Measurements from ENCODE around the gene PLBD2.

PLBD2 gene

DNA sequence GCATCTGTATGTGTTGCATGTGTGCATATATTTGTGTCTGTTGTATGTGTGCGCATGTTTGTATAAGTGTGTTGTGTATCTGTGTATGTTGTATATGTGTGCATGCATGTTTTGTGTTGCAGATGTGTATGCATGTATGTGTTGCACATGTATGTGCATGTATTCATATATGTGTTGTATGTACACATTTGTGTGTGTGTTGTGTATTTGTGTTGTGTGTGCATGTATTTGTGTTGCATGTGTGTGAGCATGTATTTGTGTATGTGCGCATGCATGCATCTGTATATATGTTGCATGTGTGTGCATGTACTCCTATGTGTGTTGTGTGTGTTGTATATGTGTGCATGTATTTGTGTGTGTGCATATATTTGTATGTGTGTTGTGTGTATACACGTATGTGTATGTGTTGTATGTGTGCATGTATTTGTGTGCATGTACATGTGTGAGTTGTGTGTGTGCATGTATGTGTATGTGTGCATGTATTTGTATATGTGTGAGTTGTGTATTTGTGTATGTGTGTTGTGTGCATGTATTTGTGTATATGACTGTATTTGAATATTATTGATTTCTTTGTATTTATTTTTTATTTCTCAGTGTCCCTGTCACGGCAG lies 40.2 kb upstream of the PLBD2 start:
- Histone ChIP-seq H3K9ac (ENCODE audit: low read depth, low read length, poor library complexity, severe bottlenecking) (no peak overlapping the region), H4K20me1 (ENCODE audit: insufficient read depth, low read length, poor library complexity, severe bottlenecking) (no peaks in the 10 kb centered on the region), H3K4me2 (ENCODE audit: low read depth, low read length, poor library complexity, severe bottlenecking) (no peak overlapping the region), H3K79me2 (ENCODE audit: insufficient read depth, low read length) (no peaks in the 10 kb centered on the region), H3K4me3 (ENCODE audit: low read length, poor library complexity, severe bottlenecking) (no peak overlapping the region), H3F3A (ENCODE audit: low read depth) (no peaks in the 10 kb centered on the region), H3K36me3 (ENCODE audit: insufficient read depth, low read length) (peaks cover 36% of the 10 kb centered on the region; the same call in 1 of the 2 replicates), H3K9me3 (ENCODE audit: insufficient read depth, low read depth, low read length) (0 out of 2 replicates have a peak, but pooled peaks cover 3% of the 10 kb centered on the region), H3K27me3 (ENCODE audit: insufficient read depth, low read length, poor library complexity, severe bottlenecking) (no peaks in the 10 kb centered on the region), H2AFZ (ENCODE audit: low read length) (no peak overlapping the region), H3K4me1 (ENCODE audit: insufficient read depth, low read length, poor library complexity, severe bottlenecking) (no peaks in the 10 kb centered on the region), H3K9me2 (replicated peaks; ENCODE audit: low read depth, low read length) (no peaks in the 10 kb centered on the region)
- TF ChIP-seq, protein P1, sequence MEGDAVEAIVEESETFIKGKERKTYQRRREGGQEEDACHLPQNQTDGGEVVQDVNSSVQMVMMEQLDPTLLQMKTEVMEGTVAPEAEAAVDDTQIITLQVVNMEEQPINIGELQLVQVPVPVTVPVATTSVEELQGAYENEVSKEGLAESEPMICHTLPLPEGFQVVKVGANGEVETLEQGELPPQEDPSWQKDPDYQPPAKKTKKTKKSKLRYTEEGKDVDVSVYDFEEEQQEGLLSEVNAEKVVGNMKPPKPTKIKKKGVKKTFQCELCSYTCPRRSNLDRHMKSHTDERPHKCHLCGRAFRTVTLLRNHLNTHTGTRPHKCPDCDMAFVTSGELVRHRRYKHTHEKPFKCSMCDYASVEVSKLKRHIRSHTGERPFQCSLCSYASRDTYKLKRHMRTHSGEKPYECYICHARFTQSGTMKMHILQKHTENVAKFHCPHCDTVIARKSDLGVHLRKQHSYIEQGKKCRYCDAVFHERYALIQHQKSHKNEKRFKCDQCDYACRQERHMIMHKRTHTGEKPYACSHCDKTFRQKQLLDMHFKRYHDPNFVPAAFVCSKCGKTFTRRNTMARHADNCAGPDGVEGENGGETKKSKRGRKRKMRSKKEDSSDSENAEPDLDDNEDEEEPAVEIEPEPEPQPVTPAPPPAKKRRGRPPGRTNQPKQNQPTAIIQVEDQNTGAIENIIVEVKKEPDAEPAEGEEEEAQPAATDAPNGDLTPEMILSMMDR (conservative IDR thresholded peaks at IDR 0.05; ENCODE audit: low read length): no peak
- TF ChIP-seq EZH2phosphoT487 (IDR thresholded peaks at IDR 0.05; ENCODE audit: borderline replicate concordance): no peak

DNA sequence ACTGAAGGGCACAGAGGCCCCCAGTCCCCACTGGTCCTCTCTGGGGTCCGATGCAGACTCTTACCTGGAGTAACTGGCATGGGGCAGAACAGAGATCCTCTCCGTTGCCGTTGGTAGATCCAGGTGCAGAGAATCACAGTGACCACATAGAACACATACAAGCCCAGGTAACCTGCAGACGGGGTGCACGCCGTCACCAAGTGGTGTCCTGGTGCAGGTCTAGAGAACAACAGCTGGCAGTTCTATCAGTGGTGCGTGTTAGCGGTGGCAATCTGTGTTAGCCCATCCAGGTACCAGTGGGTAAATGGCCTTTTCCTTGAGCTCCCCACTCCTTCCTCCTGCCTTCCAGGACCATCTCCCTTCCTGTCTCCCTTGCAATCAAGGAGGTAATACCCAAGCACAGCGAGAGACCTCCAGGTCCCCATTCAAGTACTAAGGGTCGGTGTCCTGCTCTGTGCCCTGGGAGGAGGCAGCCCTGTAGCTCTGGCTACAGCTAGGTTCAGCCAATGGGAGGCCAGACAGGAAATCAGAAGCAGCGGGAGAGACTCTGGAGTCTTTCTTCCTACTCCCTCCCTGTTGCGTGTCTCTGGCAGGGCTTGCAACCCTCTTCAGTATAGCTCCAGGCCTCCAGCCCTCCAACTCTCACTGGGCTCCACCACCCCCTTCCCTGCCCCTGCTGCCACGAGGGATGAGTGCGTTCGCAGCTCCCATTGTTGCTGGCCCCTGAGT lies 39.3 kb upstream of the PLBD2 start:
- H3K36me3 ChIP-seq (ENCODE audit: insufficient read depth, low read length): peaks cover 34% of the 10 kb centered on the region; the same call in 1 of the 2 replicates
- no peaks in the 10 kb centered on the region for H3K79me2 ChIP-seq (ENCODE audit: insufficient read depth, low read length)
- no peaks in the 10 kb centered on the region for H3K27me3 ChIP-seq (ENCODE audit: insufficient read depth, low read length, poor library complexity, severe bottlenecking)
- no peak for TF ChIP-seq EZH2phosphoT487 (IDR thresholded peaks at IDR 0.05; ENCODE audit: borderline replicate concordance)
- TF ChIP-seq, protein P1 (conservative IDR thresholded peaks at IDR 0.05; ENCODE audit: low read length): no peak
- H4K20me1 ChIP-seq (ENCODE audit: insufficient read depth, low read length, poor library complexity, severe bottlenecking): no peaks in the 10 kb centered on the region
- H3K9me3 ChIP-seq (ENCODE audit: insufficient read depth, low read depth, low read length): 0 out of 2 replicates have a peak, but pooled peaks cover 3% of the 10 kb centered on the region
- H3K9ac ChIP-seq (ENCODE audit: low read depth, low read length, poor library complexity, severe bottlenecking): no peak overlapping the region
- no peaks in the 10 kb centered on the region for H3K9me2 ChIP-seq (replicated peaks; ENCODE audit: low read depth, low read length)
- H2AFZ ChIP-seq (ENCODE audit: low read length): no peak overlapping the region
- H3K4me3 ChIP-seq (ENCODE audit: low read length, poor library complexity, severe bottlenecking): no peak overlapping the region
- no peaks in the 10 kb centered on the region for H3K4me1 ChIP-seq (ENCODE audit: insufficient read depth, low read length, poor library complexity, severe bottlenecking)
- H3F3A ChIP-seq (ENCODE audit: low read depth): no peaks in the 10 kb centered on the region
- no peak overlapping the region for H3K4me2 ChIP-seq (ENCODE audit: low read depth, low read length, poor library complexity, severe bottlenecking)

DNA sequence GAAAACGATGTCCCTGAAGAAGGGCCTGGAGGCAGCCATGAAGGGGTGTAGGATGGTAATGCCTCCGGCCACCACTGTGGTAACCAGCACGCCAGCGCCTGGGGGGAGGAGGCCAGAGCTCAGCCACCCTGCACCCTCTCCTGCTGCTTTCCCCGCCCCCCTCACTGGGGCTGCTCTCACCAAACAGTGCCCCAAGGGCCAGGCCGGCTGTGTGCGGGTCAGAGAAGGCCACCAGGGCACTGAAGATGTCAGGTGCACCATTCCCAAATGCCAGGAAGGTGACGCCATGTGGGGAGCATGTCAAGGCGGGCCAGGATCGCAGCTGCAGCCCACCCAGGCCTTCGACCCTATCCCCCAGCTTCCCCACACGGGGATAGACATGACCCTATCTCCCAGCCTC lies 38.0 kb upstream of the PLBD2 start:
- H4K20me1 ChIP-seq (ENCODE audit: insufficient read depth, low read length, poor library complexity, severe bottlenecking): no peaks in the 10 kb centered on the region
- 0 out of 2 replicates have a peak, but pooled peaks cover 3% of the 10 kb centered on the region for H3K9me3 ChIP-seq (ENCODE audit: insufficient read depth, low read depth, low read length)
- H3F3A ChIP-seq (ENCODE audit: low read depth): no peaks in the 10 kb centered on the region
- H3K9me2 ChIP-seq (replicated peaks; ENCODE audit: low read depth, low read length): no peaks in the 10 kb centered on the region
- no peaks in the 10 kb centered on the region for H3K4me1 ChIP-seq (ENCODE audit: insufficient read depth, low read length, poor library complexity, severe bottlenecking)
- H3K27me3 ChIP-seq (ENCODE audit: insufficient read depth, low read length, poor library complexity, severe bottlenecking): no peaks in the 10 kb centered on the region
- TF ChIP-seq, protein P1 (conservative IDR thresholded peaks at IDR 0.05; ENCODE audit: low read length): no peak
- TF ChIP-seq EZH2phosphoT487 (IDR thresholded peaks at IDR 0.05; ENCODE audit: borderline replicate concordance): no peak
- H3K79me2 ChIP-seq (ENCODE audit: insufficient read depth, low read length): no peaks in the 10 kb centered on the region
- no peak overlapping the region for H3K4me3 ChIP-seq (ENCODE audit: low read length, poor library complexity, severe bottlenecking)
- no peak overlapping the region for H3K9ac ChIP-seq (ENCODE audit: low read depth, low read length, poor library complexity, severe bottlenecking)
- peaks cover 30% of the 10 kb centered on the region; the same call in 1 of the 2 replicates for H3K36me3 ChIP-seq (ENCODE audit: insufficient read depth, low read length)
- no peak overlapping the region for H2AFZ ChIP-seq (ENCODE audit: low read length)
- no peak overlapping the region for H3K4me2 ChIP-seq (ENCODE audit: low read depth, low read length, poor library complexity, severe bottlenecking)

All from Loucy (cell line).